Astrocyte of the spinal cord (primary cell): Measurements from ENCODE around the gene KCNN1.

Experiments used
- DNase-seq: peaks from one replicate; pipeline ENCODE4 v3.0.0; 2011; ENCODE audit warnings: low read depth, low spot score
- H3K4me3 ChIP-seq: 2 replicates; pipeline ENCODE4 v1.5.1; 2011; ENCODE audit warnings: low read depth, mild to moderate bottlenecking, low read length, moderate library complexity
- in situ Hi-C: cut with HindIII; loops from 2 replicates; pipeline ENCODE4 v1.10.0; 2017; ENCODE audit warnings: low sequenced_read_pairs
- TF ChIP-seq, protein P1 (sequence below): IDR thresholded peaks from 2 replicates; pipeline ENCODE4 v1.5.1; 2012; ENCODE audit warnings: low read depth, mild to moderate bottlenecking, low read length, inconsistent platforms

KCNN1 gene

GRCh38 chr19:17931532-17932191 is 35.2 kb upstream of the KCNN1 start:
- TF ChIP-seq, protein P1, sequence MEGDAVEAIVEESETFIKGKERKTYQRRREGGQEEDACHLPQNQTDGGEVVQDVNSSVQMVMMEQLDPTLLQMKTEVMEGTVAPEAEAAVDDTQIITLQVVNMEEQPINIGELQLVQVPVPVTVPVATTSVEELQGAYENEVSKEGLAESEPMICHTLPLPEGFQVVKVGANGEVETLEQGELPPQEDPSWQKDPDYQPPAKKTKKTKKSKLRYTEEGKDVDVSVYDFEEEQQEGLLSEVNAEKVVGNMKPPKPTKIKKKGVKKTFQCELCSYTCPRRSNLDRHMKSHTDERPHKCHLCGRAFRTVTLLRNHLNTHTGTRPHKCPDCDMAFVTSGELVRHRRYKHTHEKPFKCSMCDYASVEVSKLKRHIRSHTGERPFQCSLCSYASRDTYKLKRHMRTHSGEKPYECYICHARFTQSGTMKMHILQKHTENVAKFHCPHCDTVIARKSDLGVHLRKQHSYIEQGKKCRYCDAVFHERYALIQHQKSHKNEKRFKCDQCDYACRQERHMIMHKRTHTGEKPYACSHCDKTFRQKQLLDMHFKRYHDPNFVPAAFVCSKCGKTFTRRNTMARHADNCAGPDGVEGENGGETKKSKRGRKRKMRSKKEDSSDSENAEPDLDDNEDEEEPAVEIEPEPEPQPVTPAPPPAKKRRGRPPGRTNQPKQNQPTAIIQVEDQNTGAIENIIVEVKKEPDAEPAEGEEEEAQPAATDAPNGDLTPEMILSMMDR = no peak
- no peak overlapping the region for H3K4me3 ChIP-seq
- in situ Hi-C loops = no loop called here
- no peak for DNase-seq

DNA sequence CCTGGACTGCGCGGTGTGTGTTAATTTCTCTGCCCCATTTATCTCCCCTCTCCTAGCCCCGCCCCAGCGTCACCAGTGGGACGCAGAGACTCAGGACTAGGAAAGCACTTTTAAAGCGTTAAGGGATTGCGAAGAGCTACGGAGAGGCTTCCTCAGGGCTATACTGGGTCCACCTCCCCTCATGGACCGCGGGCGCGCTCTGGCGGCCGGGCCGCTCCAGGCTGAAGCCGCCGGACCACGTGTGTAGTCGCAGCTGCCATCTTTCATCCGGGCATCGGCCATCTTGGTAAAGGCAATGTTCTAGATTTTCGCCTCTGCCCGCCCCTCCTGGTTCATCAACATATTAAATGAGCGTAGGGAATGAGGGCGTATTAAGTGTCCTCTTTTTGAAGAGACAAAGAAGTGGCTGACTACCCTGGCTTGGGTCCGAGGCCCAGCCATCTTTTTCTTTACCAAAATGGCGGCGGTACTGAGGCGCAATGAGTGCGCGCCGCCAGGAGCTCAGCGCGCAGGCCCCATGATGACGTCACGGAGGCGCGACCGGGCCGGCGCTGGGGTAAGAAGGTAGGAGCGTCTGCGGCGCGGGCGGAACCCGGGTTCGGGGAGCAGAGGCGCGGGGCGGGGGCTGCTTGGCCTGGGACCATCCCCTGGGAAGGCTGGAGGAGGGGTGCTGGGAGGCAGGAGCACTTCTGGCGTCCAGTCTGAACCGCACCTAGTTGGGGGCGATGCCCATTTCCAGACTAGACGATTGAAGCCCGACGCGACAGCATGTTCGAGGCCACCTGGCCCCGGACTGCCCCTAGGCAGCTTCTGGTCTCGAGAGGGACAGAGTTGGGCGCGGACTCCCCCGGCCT is 34.2 kb upstream of the KCNN1 start, which contains the start of gene CCDC124:
TSS of gene CCDC124 (plus strand) at position 531 of the 854 bp plus-strand sequence. CDS start 3,406 bp downstream, outside the sequence.
- TF ChIP-seq, protein P1 = peak; percentile 92
- DNase-seq = peak; percentile 91
- in situ Hi-C loops = no loop called here
- peak within 1 kb of the TSS; percentile 85 for H3K4me3 ChIP-seq

- in situ Hi-C loops = no loop called here
- peak overlapping the region; percentile 85 for H3K4me3 ChIP-seq
- DNase-seq = no peak
- TF ChIP-seq, protein P1 = no peak
These were observed 33.3 kb upstream of the KCNN1 start for GRCh38 chr19:17933414-17934129.

GRCh38 chr19:17936379-17936778 is 30.5 kb upstream of the KCNN1 start:
- no peak overlapping the region for H3K4me3 ChIP-seq
- DNase-seq = no peak
- TF ChIP-seq, protein P1 = no peak
- in situ Hi-C loops = no loop called here

DNA sequence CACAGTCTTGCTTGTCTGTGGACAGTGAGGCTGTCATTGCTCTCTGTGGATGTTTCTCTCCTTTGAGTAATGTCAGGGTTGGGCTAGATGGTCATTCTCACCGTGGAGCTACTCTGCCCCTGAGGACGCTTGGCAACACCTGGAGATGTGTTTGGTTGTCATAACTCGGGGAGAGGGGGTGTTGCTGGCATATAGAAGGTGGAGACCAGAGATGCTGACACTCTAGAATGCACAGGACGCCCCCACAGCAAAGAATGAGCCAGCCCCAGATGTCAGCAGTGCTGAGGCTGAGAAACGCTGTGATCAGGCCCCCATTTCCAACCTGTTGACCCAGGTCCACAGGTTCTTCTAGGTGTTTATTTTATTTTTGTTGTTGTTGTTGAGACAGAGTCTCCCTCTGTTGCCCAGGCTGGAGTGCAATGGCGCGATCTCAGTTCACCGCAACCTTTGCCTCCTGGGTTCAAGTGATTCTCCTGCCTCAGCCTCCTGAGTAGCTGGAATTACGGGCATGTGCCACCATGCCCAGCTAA is 29.5 kb upstream of the KCNN1 start:
- in situ Hi-C loops = no loop called here
- TF ChIP-seq, protein P1 = no peak
- H3K4me3 ChIP-seq = no peak overlapping the region
- DNase-seq = no peak

- in situ Hi-C loops = no loop called here
These were observed 28.6 kb upstream of the KCNN1 start for GRCh38 chr19:17938092-17938845.

More at GRCh38 chr19:17938092-17938845, 28.6 kb upstream of the KCNN1 start:
- DNase-seq = peak; percentile 84
- TF ChIP-seq, protein P1 = peak; percentile 94
- no peak overlapping the region for H3K4me3 ChIP-seq
